ENCODE results near the gene FFAR1. TPM values are rescaled to one million over a fixed set of nuclear protein-coding genes. Genes with fewer than 3 reads are reported as not detected.

FFAR1 gene
- polyA plus RNA-seq, 1 donor (not counting 4 experiments of a cell fraction or from before 2014, with no cell fraction given) = not detected

DNA sequence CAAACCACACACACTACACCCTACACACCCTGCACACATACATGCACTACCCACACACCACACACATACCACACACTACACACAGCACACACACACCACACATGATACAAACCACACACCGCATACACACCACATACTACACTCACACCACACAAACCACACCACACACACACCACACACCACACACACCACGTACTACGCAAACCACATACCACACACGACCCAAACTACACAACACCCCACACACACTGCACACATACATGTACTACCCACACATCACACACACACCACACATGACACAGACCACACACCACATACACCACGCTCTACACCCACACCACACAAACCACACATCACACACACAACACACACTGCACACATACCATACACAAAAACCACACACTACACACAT, 49.1 kb upstream of the FFAR1 start:
- no peak overlapping the region for H3K27ac ChIP-seq (ENCODE audit: control insufficient read depth, insufficient read depth, low read length)
- no peak overlapping the region for H2AFZ ChIP-seq (ENCODE audit: control insufficient read depth, low read length)
- H3K79me2 ChIP-seq (ENCODE audit: control insufficient read depth, insufficient read depth, low read length) = no peaks in the 10 kb centered on the region
- no peak overlapping the region for H3K9ac ChIP-seq (ENCODE audit: control insufficient read depth, extremely low read depth, insufficient read depth, low read length)
- H3K4me2 ChIP-seq (ENCODE audit: control insufficient read depth, extremely low read depth, insufficient read depth, low read depth, low read length) = no peak overlapping the region
- H3K9me3 ChIP-seq (ENCODE audit: control insufficient read depth, low read depth, low read length) = no peaks in the 10 kb centered on the region
- no peaks in the 10 kb centered on the region for H3K36me3 ChIP-seq (ENCODE audit: control insufficient read depth in 2 of 2, extremely low read depth in 1 of 2, insufficient read depth in 2 of 2, low read length in 2 of 2)
- DNase-seq (ENCODE audit: low read depth, low spot score) = no peak
- peaks cover 20% of the 10 kb centered on the region for H3K27me3 ChIP-seq (ENCODE audit: control insufficient read depth, extremely low read depth, insufficient read depth, low read length)
- no peaks in the 10 kb centered on the region for H3K9me1 ChIP-seq (ENCODE audit: control insufficient read depth, extremely low read depth, insufficient read depth, low read length)
- no peak overlapping the region for H3K4me3 ChIP-seq (ENCODE audit: control insufficient read depth in 2 of 3, extremely low read depth in 1 of 3, insufficient read depth in 2 of 3, low read depth in 1 of 3, low read length in 3 of 3)
- no peaks in the 10 kb centered on the region for H4K20me1 ChIP-seq (ENCODE audit: control insufficient read depth, extremely low read depth, insufficient read depth, low read length)
- TF ChIP-seq EZH2 (IDR thresholded peaks at IDR 0.05; ENCODE audit: low read length) (no peak), CTCF (optimal IDR thresholded peaks at IDR 0.05 in 1 of 3, IDR thresholded peaks at IDR 0.05 in 1 of 3, conservative IDR thresholded peaks at IDR 0.05 in 1 of 3; ENCODE audit: extremely low read depth in 1 of 3, insufficient read depth in 2 of 3, low read length in 3 of 3) (no peak)
- no peaks in the 10 kb centered on the region for H3K4me1 ChIP-seq (ENCODE audit: control insufficient read depth, extremely low read depth, insufficient read depth, low read length)
- FAIRE-seq = no peak
- dilution Hi-C loops (cut with MboI; ENCODE audit: extremely low pct_ligation_motif_present, low sequenced_read_pairs) = no loop called here

- no peaks in the 10 kb centered on the region for H3K9me3 ChIP-seq (ENCODE audit: control insufficient read depth, low read depth, low read length)
- H3K36me3 ChIP-seq (ENCODE audit: control insufficient read depth in 2 of 2, extremely low read depth in 1 of 2, insufficient read depth in 2 of 2, low read length in 2 of 2) = no peaks in the 10 kb centered on the region
- H3K27me3 ChIP-seq (ENCODE audit: control insufficient read depth, extremely low read depth, insufficient read depth, low read length) = peaks cover 11% of the 10 kb centered on the region
- no peak overlapping the region for H2AFZ ChIP-seq (ENCODE audit: control insufficient read depth, low read length)
- dilution Hi-C loops (cut with MboI; ENCODE audit: extremely low pct_ligation_motif_present, low sequenced_read_pairs) = no loop called here
- H3K4me2 ChIP-seq (ENCODE audit: control insufficient read depth, extremely low read depth, insufficient read depth, low read depth, low read length) = no peak overlapping the region
- no peaks in the 10 kb centered on the region for H4K20me1 ChIP-seq (ENCODE audit: control insufficient read depth, extremely low read depth, insufficient read depth, low read length)
- no peak for TF ChIP-seq EZH2 (IDR thresholded peaks at IDR 0.05; ENCODE audit: low read length)
- TF ChIP-seq CTCF (optimal IDR thresholded peaks at IDR 0.05 in 1 of 3, IDR thresholded peaks at IDR 0.05 in 1 of 3, conservative IDR thresholded peaks at IDR 0.05 in 1 of 3; ENCODE audit: extremely low read depth in 1 of 3, insufficient read depth in 2 of 3, low read length in 3 of 3) = no peak
- H3K4me1 ChIP-seq (ENCODE audit: control insufficient read depth, extremely low read depth, insufficient read depth, low read length) = no peaks in the 10 kb centered on the region
- no peak overlapping the region for H3K9ac ChIP-seq (ENCODE audit: control insufficient read depth, extremely low read depth, insufficient read depth, low read length)
- H3K4me3 ChIP-seq (ENCODE audit: control insufficient read depth in 2 of 3, extremely low read depth in 1 of 3, insufficient read depth in 2 of 3, low read depth in 1 of 3, low read length in 3 of 3) = no peak overlapping the region
- H3K27ac ChIP-seq (ENCODE audit: control insufficient read depth, insufficient read depth, low read length) = no peak overlapping the region
- no peaks in the 10 kb centered on the region for H3K9me1 ChIP-seq (ENCODE audit: control insufficient read depth, extremely low read depth, insufficient read depth, low read length)
- DNase-seq (ENCODE audit: low read depth, low spot score) (no peak), FAIRE-seq (no peak)
- no peaks in the 10 kb centered on the region for H3K79me2 ChIP-seq (ENCODE audit: control insufficient read depth, insufficient read depth, low read length)
Measured at GRCh38 chr19:35299523-35300338, 48.0 kb upstream of the FFAR1 start.

Data from keratinocyte (primary cell).